Measurements from ENCODE around the gene MCC.
"Not testable (repeated sequence)": the region's sequence is repeated elsewhere in the genome, so short reads cannot be mapped to it uniquely, and the experiment has no call there.

The MCC gene

DNA sequence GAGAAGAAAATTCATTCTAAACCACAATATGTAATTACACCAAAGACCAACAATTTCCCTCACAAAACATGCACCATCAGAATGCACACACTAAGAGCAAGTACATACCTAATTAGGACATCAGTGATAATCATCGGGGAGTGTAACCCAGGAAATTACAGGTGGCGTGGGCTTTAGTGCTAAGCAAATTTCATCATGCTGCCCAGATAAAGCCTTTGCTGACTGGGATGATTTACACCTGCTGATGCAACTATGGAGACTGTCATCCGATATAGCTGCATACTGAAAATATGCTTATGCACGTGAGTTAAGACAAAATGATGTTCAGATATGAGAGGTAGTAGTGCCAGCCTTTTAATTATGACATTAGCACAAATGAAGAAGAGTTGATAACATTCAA is 388.4 kb downstream of the MCC start:
- FAIRE-seq: no peak

DNA sequence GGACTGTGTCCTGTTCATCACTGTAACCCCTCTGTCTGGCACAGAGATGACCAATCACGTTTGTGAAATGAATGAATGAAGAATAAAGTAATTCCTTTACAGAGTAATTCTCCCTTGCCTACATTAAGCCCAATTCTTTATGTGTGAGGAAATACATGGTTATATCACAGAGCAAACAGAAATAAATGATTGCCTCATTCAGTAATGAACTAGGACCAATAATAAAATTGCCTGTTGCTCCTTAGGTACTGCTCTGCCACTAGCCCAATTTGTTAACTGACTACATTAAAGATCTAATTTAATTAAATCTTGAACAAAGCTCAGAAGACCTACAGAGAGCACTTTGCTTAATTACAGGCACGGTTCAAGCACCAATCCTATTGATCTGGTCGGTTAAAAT is 389.9 kb downstream of the MCC start:
- no peak for FAIRE-seq

DNA sequence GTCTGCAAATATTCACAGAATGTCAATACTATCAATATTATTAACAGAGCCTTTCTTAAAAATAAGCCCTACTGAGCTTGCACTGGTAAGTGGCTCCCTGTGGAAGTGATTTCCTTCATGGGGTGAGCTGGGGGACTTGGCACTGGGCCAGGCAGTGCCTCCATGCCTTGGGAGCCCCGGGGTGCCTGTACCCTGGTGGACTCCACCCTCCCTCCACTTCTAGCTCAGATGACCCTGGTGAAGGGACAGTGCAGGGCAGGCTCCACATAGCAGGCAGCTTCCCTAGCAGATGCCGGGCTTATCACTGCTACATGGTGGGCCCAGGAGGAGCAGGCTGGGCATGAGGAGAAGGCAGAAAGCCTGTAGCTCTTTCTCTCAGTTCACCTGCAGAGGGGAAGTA is 392.4 kb downstream of the MCC start:
- FAIRE-seq: no peak

- FAIRE-seq: no peak
These were observed 394.7 kb downstream of the MCC start for GRCh38 chr5:113093558-113093957.

GRCh38 chr5:113092683-113093082 is 395.6 kb downstream of the MCC start:
- FAIRE-seq: no peak

DNA sequence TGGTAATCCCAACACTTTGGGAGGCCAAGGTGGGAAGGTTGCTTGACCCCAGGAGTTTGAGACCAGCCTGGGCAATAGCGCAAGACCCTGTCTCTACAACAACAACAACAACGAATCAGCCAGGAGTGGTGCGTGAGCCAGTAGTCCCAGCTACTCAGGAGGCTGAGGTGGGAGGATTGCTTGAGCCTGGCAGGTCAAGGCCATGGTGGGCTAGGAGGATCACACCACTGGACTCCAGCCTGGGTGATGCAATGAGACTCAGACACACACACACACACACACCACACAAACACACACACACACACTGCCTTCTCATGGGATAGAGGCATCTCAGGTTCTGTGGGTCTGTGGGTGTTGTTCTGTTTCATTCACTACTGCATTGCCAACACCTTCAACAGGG is 396.6 kb downstream of the MCC start:
- no peak for FAIRE-seq

DNA sequence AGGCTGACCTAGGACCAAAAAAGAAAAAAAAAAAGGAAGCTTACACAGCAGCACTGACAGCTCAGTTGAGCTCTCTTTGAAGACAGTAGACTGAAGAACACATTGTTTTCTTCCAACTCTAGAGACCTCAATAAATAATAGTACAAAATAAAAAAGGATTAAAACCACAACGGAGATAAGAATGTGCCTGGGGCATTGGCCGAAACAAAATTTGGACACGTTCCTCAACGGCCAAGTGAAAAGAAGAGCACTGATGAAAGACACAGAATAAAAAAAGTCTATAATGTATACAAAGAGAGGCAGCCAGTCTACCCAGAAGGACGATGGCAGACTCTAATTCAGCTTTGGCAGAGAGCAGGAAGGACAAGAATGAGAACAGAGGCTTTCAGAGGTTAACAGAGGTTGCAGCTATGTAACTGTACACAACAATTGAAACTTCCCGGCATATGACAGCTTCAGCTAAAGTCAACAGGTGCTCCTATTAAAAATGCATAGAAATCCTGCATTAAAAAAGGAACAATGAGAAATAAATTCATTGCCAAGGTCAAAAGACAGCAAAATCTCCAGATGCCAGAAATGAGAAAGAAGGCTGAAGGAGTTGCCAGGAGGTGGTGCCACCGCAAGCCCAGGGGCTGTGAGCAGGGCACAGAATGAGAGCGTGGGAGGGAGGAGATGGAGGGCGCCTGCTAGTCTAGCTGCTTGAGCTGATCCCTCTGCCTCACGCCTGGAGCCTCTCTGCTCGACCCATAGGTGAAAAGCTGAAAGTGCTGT is 397.7 kb downstream of the MCC start:
- FAIRE-seq: no peak

DNA sequence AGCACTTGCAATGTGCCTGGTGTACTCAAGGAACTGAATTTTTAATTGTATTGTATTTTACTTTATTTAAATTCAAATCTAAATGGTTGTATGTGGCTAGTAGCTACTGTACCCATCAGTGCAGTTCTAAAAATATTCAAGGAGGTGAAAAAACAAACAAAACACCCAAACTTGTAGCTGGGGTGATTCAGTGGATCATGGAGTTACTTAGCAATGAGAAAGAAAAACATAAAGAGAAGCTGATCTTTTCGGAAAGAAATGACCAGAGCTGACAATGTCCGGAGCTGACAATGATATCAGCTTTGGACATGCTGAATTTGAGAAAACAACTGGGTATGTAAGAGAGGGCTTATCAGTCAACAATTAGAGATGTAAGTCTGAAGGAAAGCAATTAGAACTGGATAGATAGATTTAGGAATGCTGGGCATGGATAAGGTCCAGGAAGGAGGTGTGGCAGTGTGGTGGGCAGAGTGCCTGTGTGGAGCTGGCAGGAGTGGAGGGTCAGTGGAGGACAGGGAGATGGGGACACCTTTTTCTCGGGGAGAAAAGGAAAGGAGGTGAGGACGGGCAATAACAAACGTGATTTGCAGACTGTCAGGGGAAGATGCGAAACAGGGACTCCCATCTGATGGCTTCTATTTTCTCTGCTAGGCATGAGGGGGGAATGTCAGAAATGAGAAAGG is 398.5 kb downstream of the MCC start:
- no peak for FAIRE-seq

GRCh38 chr5:113087976-113088514 is 400.2 kb downstream of the MCC start:
- no peak for FAIRE-seq

DNA sequence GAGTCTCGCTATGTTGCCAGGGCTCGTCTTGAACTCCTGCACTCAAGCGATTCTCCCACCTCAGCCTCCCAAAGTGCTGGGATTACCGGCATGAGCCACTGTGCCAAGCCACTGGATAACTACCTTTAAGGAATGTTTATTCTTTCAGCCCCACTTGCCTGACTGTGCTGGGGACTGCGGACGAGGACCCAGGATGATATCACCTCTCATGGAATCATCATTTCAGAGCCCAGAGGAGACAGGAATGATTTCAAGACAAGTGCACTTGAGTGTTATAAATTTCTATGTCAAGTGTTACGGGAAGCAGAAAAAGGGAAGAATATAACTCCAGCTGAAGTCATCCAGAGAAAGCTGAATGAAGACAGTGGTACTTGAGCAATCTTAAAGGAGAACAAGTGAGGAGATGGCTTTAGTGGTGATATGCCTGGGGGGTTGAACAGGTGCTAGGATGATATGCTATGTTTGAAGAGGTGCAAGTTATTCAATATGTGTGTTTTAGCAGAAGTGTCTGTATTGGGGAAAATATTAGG is 402.3 kb downstream of the MCC start:
- no peak for FAIRE-seq

DNA sequence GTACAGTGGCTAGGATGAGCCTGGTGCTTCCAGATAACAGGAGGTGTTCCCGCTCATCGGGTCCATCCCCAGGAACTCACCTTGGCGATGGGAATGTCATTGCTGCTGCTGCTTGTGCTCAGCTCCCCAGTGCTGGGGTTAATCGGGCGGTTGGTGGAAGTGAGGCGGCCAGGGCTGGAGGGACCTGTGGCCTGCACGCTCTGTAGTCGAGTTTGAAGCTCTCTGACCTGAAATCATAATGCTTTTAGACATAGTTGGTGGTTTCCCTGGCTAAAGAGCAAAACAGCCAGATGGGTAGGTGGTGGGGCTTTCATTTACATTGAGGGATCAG is 403.2 kb downstream of the MCC start:
- no peak for FAIRE-seq

DNA sequence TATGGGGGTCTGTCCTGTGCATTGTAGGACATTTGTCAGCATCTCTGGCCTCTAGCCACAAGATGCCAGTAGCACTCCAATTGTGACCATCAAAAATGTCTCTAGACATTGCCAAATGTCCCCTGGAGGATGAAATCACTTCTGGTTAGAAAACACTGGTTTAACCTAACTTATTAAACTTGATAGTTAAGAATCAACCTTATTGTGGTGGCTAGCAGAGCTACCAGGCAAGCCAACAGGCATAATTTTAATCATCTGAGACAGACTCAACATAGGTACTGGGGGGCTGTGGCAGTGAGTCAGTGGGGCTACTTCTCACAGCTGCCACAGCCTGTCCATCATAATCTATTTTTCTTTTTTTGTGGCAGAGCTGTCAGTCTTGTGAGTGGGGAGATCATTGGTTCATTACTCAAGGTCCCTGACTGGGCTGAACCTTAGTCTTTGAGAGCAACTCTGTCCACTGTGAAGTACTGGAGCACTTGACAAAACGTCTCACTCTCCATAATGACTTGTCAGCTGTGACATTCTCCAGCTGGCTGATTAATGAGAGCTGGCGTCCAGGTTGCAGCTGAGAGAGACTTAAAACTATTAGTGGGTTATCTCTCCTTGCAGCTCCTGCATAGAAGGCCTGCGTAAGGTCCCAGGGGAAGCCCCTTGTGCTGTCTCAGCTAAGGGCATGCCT is 403.7 kb downstream of the MCC start:
- FAIRE-seq: no peak

DNA sequence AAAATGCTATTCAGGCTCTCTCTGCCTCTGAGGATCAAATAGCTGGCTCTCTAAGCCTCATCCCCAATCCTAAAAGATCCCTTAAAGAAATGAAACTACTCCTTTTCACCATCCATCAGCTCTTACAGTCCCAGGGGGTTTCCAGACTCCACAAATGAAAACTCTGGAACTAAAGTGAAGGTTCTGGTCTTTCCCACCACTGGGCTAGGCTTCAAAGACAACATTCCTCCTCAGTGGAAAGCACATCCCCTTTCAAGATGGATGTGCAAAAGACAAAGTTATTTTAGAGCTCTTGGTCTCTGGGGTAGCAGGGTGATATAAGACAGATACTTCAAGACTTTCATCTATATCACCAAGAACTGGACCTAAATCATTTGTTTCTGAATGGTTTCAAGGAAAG is 404.8 kb downstream of the MCC start:
- FAIRE-seq: no peak

DNA sequence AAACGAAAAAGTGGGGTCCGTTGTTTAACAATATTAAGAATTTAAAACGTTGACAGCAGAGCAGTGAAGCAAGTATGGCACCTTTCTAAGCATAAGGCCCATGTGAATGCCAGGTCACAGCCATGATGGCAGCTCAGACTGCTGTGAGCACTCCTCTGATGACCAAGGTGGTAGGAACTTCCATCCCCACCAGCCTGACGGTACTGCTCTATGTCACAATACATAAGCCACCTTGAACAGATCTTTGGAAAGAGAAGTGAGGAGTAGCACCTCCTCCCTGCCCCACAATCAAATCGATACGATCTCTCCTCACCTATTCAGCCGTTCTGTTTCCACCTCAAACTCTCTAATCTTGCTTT is 405.7 kb downstream of the MCC start:
- FAIRE-seq: no peak

DNA sequence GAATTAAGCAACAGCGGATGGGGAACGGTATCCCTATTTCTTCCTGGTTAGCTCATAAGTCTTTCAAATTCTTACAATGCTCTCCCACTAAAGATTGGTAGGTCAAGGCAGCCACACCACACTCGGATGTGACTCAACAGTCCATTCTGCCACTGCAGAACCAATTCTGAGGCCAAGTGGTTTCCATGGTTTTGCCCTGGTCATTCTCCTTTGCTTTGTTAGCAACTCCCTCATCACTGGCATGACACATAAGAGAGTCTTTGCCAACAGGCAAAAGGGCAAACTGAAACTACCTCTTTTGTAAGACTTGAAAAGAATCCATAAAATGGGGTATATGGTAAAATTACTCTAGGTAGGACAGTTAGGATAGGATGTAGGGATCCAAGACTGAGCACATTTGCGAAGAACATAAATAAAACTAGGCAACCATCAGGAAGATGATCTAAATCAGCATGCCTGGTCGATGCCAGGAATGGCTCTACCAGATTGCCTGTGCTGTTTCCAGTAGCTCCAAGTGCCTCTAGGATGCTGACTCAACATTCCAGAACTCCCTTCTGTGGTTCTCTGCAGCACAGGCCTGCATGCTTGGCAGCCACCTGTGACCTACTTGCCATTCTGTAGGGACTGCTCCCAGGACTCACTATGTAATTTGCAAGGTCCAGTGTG is 406.2 kb downstream of the MCC start:
- no peak for FAIRE-seq

DNA sequence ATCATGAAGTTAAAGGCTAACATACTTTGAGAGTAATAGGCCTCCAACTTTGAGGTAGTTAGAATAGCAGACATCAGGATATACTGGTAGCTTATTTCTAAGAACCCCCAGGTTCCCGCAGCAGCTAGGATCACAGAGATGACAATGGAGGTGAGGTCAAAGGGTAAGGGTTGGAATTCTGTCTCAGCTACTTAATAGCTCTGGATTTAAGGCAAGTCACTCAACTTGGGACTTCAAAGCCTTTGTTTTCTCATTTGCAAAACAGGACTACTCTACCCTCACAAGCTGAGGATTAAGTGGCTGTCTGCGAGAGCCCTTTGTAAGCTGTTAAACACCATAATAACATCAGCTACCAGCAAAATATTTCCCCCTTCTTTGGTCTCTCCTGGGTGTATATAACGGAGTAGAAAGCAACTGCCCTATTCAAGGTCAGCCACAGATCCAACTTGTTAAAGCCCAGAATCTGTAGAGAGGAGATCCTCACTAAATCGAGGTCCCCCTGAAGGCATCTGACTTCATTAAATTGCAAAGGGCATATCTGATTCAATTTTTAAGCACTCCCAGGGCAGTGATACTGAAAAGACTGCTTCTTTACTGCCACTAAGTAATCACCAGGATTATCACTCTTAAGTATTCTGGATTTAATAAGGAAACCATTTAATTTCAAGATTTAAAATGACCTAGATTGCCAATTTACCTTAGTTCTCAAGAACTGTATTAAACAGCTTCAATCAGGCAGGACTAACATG is 407.0 kb downstream of the MCC start:
- FAIRE-seq: no peak

- FAIRE-seq: not testable (repeated sequence)
These were observed 411.6 kb downstream of the MCC start for GRCh38 chr5:113076649-113077048.

DNA sequence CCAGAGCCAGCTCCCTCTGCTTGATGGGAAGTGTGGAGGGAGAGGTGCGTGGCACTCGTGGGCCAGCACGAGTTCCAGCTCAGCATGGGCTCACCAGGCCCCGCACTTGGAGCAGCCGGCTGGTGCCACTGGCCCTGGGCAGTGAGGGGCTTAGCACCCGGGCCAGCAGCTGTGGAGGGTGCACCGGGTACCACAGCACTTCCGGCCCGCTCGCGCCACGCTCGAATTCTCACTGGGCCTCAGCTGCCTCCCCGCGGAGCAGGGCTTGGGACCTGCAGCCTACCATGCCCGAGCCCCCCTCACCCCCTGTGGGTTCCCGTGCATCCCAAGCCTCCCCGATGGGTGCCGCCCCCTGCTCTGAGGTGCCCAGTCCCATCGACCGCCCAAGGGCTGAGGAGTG is 413.2 kb downstream of the MCC start:
- no peak for FAIRE-seq

- not testable (repeated sequence) for FAIRE-seq
These were observed 414.6 kb downstream of the MCC start for GRCh38 chr5:113073629-113074034.

DNA sequence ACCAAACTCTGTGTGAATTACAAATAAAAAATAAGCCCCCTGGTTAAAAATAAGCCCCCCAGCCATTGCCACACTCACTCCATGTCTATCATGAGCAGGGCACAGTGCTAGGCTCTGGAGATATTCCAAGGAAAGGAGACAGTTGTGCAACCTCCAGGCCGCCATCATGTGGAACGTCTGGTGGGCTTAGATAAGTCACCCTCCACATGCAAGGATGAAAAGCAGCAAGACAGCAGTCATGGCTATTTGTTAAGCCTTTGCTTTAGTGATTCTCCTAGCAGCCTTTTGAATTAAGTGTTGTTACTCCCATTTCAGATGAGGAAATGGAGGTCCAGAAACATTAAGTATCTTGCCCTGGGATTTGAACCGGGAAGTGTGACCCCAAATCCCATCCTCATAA is 416.9 kb downstream of the MCC start:
- FAIRE-seq: no peak

DNA sequence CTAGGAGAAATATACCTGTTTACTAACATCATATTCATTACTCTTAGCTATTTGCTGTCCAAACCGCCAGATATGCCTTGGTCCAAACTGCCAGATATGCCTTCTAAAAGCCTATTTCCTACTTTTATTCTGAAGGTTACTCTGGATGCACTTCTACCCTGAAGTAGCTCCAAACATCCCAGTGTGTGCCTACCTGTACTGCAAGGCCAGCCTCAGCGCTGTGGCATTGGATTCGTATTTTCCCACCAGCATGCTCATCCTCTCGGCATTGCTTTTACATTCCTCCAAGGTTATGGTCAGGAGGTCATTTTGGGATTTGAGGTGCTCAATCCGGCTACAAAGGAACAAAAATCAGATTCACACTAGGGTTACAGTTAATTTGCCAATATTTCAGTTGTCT is 417.4 kb downstream of the MCC start:
- FAIRE-seq: no peak

- no peak for FAIRE-seq
These were observed 419.7 kb downstream of the MCC start for GRCh38 chr5:113068559-113068958.
